Measurements from ENCODE around the gene MLLT10. TPM values are rescaled to one million over a fixed set of nuclear protein-coding genes. Genes with fewer than 3 reads are reported as not detected.

Gene MLLT10
- total RNA-seq, 1 experiment from 2014 or later = 45.2 TPM

GRCh38 chr10:21700474-21700873, 166.4 kb downstream of the MLLT10 start:
- Histone ChIP-seq H3K79me2 (ENCODE audit: insufficient read depth, low read length) (peaks cover 87% of the 10 kb centered on the region), H2AFZ (ENCODE audit: low read depth, low read length, poor library complexity, severe bottlenecking) (no peak overlapping the region), H3K36me3 (ENCODE audit: control insufficient read depth in 1 of 2, insufficient read depth in 2 of 2, low read length in 2 of 2) (peaks cover 0 to 6% of the 10 kb centered on the region in 2 experiments; a peak in 1 of 4 replicates), H3K4me1 (ENCODE audit: control insufficient read depth in 1 of 2, insufficient read depth in 2 of 2, low read length in 2 of 2) (no peaks in the 10 kb centered on the region), H3K9me3 (ENCODE audit: control insufficient read depth in 1 of 2, insufficient read depth in 1 of 2, low read depth in 1 of 2, low read length in 2 of 2) (peaks cover 0 to 10% of the 10 kb centered on the region in 2 experiments; a peak in 1 of 4 replicates), H3K27ac (ENCODE audit: low read depth, low read length) (no peak overlapping the region), H3K4me2 (ENCODE audit: low read length) (no peak overlapping the region), H3K27me3 (ENCODE audit: insufficient read depth, low read length) (no peaks in the 10 kb centered on the region), H3K4me3 (replicated peaks in 1 of 2; ENCODE audit: low read depth in 1 of 2, low read length in 2 of 2) (no peak overlapping the region), H3K9ac (ENCODE audit: low read length) (no peak overlapping the region), H4K20me1 (ENCODE audit: insufficient read depth) (no peaks in the 10 kb centered on the region; the same call in 1 of the 2 replicates), H3K9me2 (ENCODE audit: insufficient read depth) (no peaks in the 10 kb centered on the region)
- TF ChIP-seq ZNF274 (IDR thresholded peaks at IDR 0.05; ENCODE audit: low read depth, low read length) (no peak), EGR1 (IDR thresholded peaks at IDR 0.05; ENCODE audit: low read depth) (no peak), POLR2A (IDR thresholded peaks at IDR 0.05; ENCODE audit: borderline replicate concordance, extremely low read depth, insufficient read depth, insufficient read length) (no peak), RAD21 (IDR thresholded peaks at IDR 0.05; ENCODE audit: low read depth) (no peak), EZH2 (IDR thresholded peaks at IDR 0.05) (no peak), POLR2AphosphoS5 (IDR thresholded peaks at IDR 0.05; ENCODE audit: low read depth, low read length) (no peak), SP1 (IDR thresholded peaks at IDR 0.05; ENCODE audit: low read depth) (no peak), TCF7L2 (IDR thresholded peaks at IDR 0.05; ENCODE audit: borderline replicate concordance, extremely low read depth, insufficient read depth, insufficient read length) (no peak)
- ChIA-PET POLR2A (no interaction called here), CTCF (no interaction called here), RAD21 (ENCODE audit: low non-redundant PET in 1 of 2, low total read pairs in 2 of 2, uncharacterized antibody in 2 of 2, unreplicated experiment in 2 of 2) (no interaction called here)
- DNase-seq (ENCODE audit: low read depth, low spot score) (no peak), ATAC-seq (no peak)
- BruUV-seq (replicated peaks) = no TSS peak
- intact Hi-C loops (cut with micrococcal nuclease) = no loop called here

GRCh38 chr10:21702633-21703111, 168.6 kb downstream of the MLLT10 start:
- ChIA-PET CTCF (no interaction called here), POLR2A (interaction anchor here (0.6 kb wide), 1 partner anchor 19 kb away, joined by 4 read pairs; no protein-coding TSS in a partner anchor), RAD21 (ENCODE audit: low non-redundant PET in 1 of 2, low total read pairs in 2 of 2, uncharacterized antibody in 2 of 2, unreplicated experiment in 2 of 2) (no interaction called here)
- Histone ChIP-seq H3K9me2 (ENCODE audit: insufficient read depth) (no peaks in the 10 kb centered on the region), H3K4me3 (replicated peaks in 1 of 2; ENCODE audit: low read depth in 1 of 2, low read length in 2 of 2) (no peak overlapping the region), H3K9me3 (ENCODE audit: control insufficient read depth in 1 of 2, insufficient read depth in 1 of 2, low read depth in 1 of 2, low read length in 2 of 2) (peaks cover 0 to 10% of the 10 kb centered on the region in 2 experiments; a peak in 1 of 4 replicates), H3K4me1 (ENCODE audit: control insufficient read depth in 1 of 2, insufficient read depth in 2 of 2, low read length in 2 of 2) (peaks cover 0 to 6% of the 10 kb centered on the region in 2 experiments; a peak in 1 of 4 replicates), H4K20me1 (ENCODE audit: insufficient read depth) (no peaks in the 10 kb centered on the region; the same call in 1 of the 2 replicates), H3K27ac (ENCODE audit: low read depth, low read length) (no peak overlapping the region), H3K79me2 (ENCODE audit: insufficient read depth, low read length) (peaks cover 75% of the 10 kb centered on the region), H3K36me3 (ENCODE audit: control insufficient read depth in 1 of 2, insufficient read depth in 2 of 2, low read length in 2 of 2) (peaks cover 0 to 6% of the 10 kb centered on the region in 2 experiments; a peak in 1 of 4 replicates), H3K4me2 (ENCODE audit: low read length) (no peak overlapping the region), H2AFZ (ENCODE audit: low read depth, low read length, poor library complexity, severe bottlenecking) (no peak overlapping the region), H3K27me3 (ENCODE audit: insufficient read depth, low read length) (no peaks in the 10 kb centered on the region), H3K9ac (ENCODE audit: low read length) (no peak overlapping the region)
- no peak for TF ChIP-seq POLR2AphosphoS5 (IDR thresholded peaks at IDR 0.05; ENCODE audit: low read depth, low read length)
- intact Hi-C loops (cut with micrococcal nuclease) = no loop called here
- ATAC-seq (no peak), DNase-seq (ENCODE audit: low read depth, low spot score) (no peak)
- BruUV-seq (replicated peaks) = no TSS peak
